ENCODE results near the gene TXNRD2. TPM values are rescaled to one million over a fixed set of nuclear protein-coding genes. Genes with fewer than 3 reads are reported as not detected.
A peak's percentile ranks its signal among the peaks of the same experiment; 100 is the strongest.

Gene TXNRD2
- total RNA-seq, 4 donors from 2014 or later: 34.8 to 40.6 (median 37.8) TPM

DNA sequence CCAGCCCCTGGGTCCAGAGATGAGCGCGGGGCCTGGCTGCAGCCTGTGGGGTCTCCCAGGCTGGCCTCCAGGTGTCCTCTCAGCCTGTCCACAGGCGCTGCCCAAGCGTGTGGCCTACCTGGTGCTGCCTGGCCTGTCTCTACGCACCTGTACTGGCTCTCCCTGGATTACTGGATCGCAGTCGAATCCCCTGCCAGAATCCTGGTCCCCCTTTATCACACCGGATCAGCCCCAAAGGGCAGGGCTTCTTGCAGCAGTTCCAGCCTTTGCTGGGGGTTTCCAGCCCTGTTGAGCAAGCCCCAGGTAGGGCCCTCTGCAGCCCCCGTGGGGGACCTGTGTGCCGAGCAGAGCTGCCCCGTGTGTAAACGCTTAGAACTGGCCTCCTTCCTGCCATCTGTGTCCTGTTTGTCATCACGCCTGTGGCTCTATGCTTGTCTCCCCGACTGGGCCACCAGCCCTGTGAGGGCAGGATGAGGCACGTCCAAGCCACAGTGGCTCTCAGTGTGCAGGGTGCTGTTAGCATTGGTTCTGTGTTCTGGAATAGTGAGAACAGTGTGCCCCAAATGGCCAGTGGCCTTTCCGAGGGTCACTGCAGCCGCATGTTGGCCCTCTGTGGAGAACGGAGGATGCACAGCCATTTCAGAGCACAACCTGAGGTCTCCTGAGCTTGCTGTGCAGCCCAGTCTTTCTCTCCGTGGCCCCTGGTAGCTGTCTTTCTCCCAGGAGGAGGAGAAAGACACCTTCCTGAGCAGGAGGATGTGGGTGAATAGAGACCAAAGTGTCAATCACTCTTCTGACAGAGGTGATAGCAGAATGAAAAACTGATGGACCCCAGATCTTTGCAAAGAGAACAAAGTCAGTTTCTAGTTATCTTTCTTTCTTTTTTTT is 13.9 kb upstream of the TXNRD2 start:
- H3K27ac ChIP-seq: peak overlapping the region in 1 of 4 donors; percentile 33
- no peaks in the 10 kb centered on the region for H3K27me3 ChIP-seq
- DNase-seq (ENCODE audit: low spot score in 2 of 2): no peak
- H3K9me3 ChIP-seq: no peaks in the 10 kb centered on the region
- H3K36me3 ChIP-seq: peaks cover 0 to 9% (median 0%) of the 10 kb centered on the region in 3 donors
- peaks cover 0 to 48% (median 28%) of the 10 kb centered on the region in 4 donors for H3K4me1 ChIP-seq
- TF ChIP-seq, protein P1, sequence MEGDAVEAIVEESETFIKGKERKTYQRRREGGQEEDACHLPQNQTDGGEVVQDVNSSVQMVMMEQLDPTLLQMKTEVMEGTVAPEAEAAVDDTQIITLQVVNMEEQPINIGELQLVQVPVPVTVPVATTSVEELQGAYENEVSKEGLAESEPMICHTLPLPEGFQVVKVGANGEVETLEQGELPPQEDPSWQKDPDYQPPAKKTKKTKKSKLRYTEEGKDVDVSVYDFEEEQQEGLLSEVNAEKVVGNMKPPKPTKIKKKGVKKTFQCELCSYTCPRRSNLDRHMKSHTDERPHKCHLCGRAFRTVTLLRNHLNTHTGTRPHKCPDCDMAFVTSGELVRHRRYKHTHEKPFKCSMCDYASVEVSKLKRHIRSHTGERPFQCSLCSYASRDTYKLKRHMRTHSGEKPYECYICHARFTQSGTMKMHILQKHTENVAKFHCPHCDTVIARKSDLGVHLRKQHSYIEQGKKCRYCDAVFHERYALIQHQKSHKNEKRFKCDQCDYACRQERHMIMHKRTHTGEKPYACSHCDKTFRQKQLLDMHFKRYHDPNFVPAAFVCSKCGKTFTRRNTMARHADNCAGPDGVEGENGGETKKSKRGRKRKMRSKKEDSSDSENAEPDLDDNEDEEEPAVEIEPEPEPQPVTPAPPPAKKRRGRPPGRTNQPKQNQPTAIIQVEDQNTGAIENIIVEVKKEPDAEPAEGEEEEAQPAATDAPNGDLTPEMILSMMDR (IDR thresholded peaks at IDR 0.05): no peak
- TF ChIP-seq EP300 (IDR thresholded peaks at IDR 0.05) (no peak), POLR2A (IDR thresholded peaks at IDR 0.05) (no peak)
- WGBS, 2 donors: 74 to 77% methylated on average over 16 to 19 of the region's 19 CpGs
- H3K4me3 ChIP-seq: no peak overlapping the region

DNA sequence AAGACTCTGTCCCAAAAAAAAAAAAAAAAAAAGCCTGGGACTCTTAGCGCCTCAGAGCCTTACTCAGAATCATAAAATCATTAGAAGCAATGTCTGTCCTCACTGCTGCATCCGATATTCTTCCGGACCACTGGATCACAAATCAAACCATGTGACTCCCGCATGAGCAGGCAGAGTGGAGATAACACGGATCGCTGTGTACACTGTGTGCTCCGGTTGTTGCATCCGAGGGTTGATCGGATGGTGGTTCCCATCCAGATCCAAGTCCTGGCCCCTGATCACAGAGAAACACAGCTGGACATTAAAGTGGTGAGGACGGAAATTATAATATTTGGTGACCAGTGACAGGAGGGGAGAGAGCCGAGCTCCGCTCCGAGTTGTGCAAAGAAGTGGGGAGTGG is 9.7 kb upstream of the TXNRD2 start:
- Histone ChIP-seq H3K27ac (no peak overlapping the region), H3K4me3 (no peak overlapping the region), H3K9me3 (no peaks in the 10 kb centered on the region), H3K4me1 (peaks cover 0 to 59% (median 17%) of the 10 kb centered on the region in 4 donors), H3K27me3 (no peaks in the 10 kb centered on the region), H3K36me3 (peaks cover 0 to 9% (median 0%) of the 10 kb centered on the region in 3 donors)
- 88 to 93% methylated on average over 13 of the region's 13 CpGs for WGBS, 2 donors
- no peak for DNase-seq (ENCODE audit: low spot score in 2 of 2)
- TF ChIP-seq, protein P1 (IDR thresholded peaks at IDR 0.05): no peak
- TF ChIP-seq POLR2A (IDR thresholded peaks at IDR 0.05): no peak
- TF ChIP-seq EP300 (IDR thresholded peaks at IDR 0.05): no peak

DNA sequence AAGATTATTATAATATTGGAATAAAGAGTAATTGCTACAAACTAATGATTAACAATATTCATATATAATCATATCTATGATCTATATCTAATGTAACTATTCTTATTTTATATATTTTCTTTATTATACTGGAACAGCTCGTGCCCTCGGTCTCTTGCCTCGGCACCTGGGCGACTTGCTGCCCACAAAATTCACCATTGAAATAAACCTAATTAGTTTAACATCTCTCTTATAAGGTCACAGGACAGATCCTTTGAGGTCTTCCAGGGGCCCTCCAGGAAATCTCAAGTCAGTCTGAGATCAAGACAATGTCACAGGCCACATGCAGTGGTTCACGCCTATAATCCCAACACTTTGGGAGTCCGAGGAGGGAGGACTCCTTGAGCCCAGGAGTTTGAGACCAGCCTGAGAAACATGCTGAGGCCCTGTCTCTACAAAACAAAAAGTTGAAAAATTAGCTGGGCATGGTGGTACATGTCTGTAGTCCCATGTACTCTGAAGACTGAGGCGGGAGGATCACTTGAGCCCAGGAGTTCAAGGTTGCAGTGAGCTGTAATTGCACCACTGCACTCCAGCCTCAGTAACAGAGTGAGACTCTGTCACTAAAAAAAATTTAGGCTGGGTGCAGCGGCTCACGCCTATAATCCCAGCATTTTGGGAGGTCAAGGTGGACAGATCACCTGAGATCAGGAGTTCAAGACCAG is 6.6 kb upstream of the TXNRD2 start:
- TF ChIP-seq, protein P1 (IDR thresholded peaks at IDR 0.05): no peak
- no peak for TF ChIP-seq EP300 (IDR thresholded peaks at IDR 0.05)
- no peak for TF ChIP-seq POLR2A (IDR thresholded peaks at IDR 0.05)
- no peaks in the 10 kb centered on the region for H3K27me3 ChIP-seq
- no peaks in the 10 kb centered on the region for H3K9me3 ChIP-seq
- peaks cover 0 to 9% (median 0%) of the 10 kb centered on the region in 3 donors for H3K36me3 ChIP-seq
- DNase-seq (ENCODE audit: low spot score in 2 of 2): no peak
- no peak overlapping the region for H3K4me3 ChIP-seq
- H3K4me1 ChIP-seq: peaks cover 0 to 70% (median 26%) of the 10 kb centered on the region in 4 donors
- H3K27ac ChIP-seq: peak overlapping the region in 2 of 4 donors; percentile 83
- 68 to 76% methylated on average over 9 of the region's 9 CpGs for WGBS, 2 donors

DNA sequence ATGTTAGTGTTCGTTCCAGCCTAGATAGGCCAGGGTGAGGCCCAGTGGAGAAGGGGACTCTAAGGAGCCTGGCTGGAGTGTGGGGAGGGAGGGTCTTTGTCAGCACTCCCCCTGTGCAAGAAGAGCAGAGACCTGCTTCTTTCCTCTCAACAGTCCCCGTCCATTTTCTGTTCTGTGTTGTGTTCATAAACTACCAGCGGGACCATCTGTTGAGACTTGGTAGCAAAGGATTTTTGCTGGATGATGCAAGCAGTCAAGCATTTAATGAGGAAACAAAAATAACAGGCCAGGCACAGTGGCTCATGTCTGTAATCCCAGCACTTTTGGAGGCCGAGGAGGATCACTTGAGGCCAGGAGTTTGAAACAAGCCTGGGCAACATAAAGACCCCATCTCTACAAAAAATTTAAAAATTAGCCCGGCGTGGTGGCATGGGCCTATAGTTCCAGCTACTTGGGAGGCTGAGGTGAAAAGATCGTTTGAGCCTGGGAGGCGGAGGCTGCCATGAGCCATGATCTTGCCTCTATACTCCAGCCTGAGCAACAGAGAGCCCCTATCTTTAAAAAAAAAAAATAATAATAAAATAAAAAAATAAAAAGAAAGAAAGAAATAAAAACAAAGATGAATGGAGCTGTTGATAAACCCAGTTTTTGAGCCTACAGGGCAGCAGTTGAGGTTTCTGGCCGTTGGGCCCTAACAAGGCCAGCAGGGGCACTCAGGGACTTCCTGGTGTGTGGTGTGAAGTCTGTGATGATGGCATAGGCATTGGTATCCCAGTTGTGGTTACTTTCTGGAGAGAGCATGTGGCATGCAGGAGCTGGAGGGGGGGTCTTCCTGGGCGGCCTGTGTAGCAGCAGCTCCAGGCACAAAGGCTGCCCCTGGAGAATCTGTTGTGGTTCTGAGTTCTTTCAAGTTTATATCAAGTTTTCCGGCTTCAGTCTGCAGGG is 1.7 kb upstream of the TXNRD2 start:
- H3K36me3 ChIP-seq: no peaks in the 10 kb centered on the region
- peak overlapping the region; percentile 95 to 99 (median 96) for H3K27ac ChIP-seq
- DNase-seq (ENCODE audit: low spot score in 2 of 2): peak in 1 of 2 donors; percentile 63
- TF ChIP-seq EP300 (IDR thresholded peaks at IDR 0.05): peak in 1 of 2 donors; percentile 84
- no peak for TF ChIP-seq POLR2A (IDR thresholded peaks at IDR 0.05)
- TF ChIP-seq, protein P1 (IDR thresholded peaks at IDR 0.05): peak in 1 of 5 experiments; percentile 7
- no peaks in the 10 kb centered on the region for H3K9me3 ChIP-seq
- WGBS, 2 donors: 22 to 24% methylated on average over 11 of the region's 11 CpGs
- H3K4me3 ChIP-seq: peak overlapping the region; percentile 64 to 99 (median 88)
- H3K4me1 ChIP-seq: peaks cover 0 to 62% (median 35%) of the 10 kb centered on the region in 4 donors
- no peaks in the 10 kb centered on the region for H3K27me3 ChIP-seq

Measured in tibial nerve (tissue), 4 donors.